Upper lobe of right lung (tissue), 1 donor: ENCODE results near the gene DOC2B. TPM values are rescaled to one million over a fixed set of nuclear protein-coding genes. Genes with fewer than 3 reads are reported as not detected.
"Not testable (repeated sequence)": the region's sequence is repeated elsewhere in the genome, so short reads cannot be mapped to it uniquely, and the experiment has no call there.

Experiments
- ATAC-seq: fragments of 200-7000 bp; cut with Tn5 transposase; one replicate; pipeline ENCODE4 v1.9.1; 2020; ENCODE audit warnings: mild to moderate bottlenecking, moderate library complexity
- DNase-seq: peaks from one replicate; pipeline ENCODE4 v3.0.0-alpha.2; 2020
- H3K27ac ChIP-seq: fragments of 200-600 bp; one replicate; pipeline ENCODE4 v1.8.0; 2022
- H3K27me3 ChIP-seq: fragments of 200-600 bp; one replicate; pipeline ENCODE4 v1.8.0; 2022; ENCODE audit warnings: mild to moderate bottlenecking
- H3K36me3 ChIP-seq: fragments of 200-600 bp; one replicate; pipeline ENCODE4 v1.8.0; 2022
- H3K4me1 ChIP-seq: fragments of 200-600 bp; one replicate; pipeline ENCODE4 v1.8.0; 2022
- H3K4me3 ChIP-seq: fragments of 200-600 bp; one replicate; pipeline ENCODE4 v1.8.0; 2022; ENCODE audit warnings: mild to moderate bottlenecking
- H3K9me3 ChIP-seq: fragments of 200-600 bp; one replicate; pipeline ENCODE4 v1.8.0; 2022
- intact Hi-C: fragments of 100-400 bp; cut with DNase I; formaldehyde crosslinking; loops from one replicate; pipeline ENCODE4 v1.11.0; 2022
- total RNA-seq: library from RNA; stranded (reverse); fragmentation: NEBNext Ultra II Directional; extraction: Animal tissue kit (Norgen Biotek cat#: 25700); gene quantifications from one replicate; pipeline ENCODE4 v1.2.1, GENCODE V29; 2021
- TF ChIP-seq, protein P1 (sequence below): fragments of 200-600 bp; IDR thresholded peaks from one replicate; pipeline ENCODE4 v1.8.0; 2022; ENCODE audit warnings: antibody characterized with exemption
- donor health status: DM: no; HTN: yes; CAD: no; lungs with severe emphysema.

Gene DOC2B
- total RNA-seq, 1 donor from 2014 or later, result 13.7 TPM

GRCh38 chr17:143785-144281, 37.6 kb downstream of the DOC2B start:
- DNase-seq, result peak; percentile 92
- ATAC-seq, result peak; percentile 95
- Histone ChIP-seq H3K27me3 (no peaks in the 10 kb centered on the region), H3K36me3 (no peaks in the 10 kb centered on the region), H3K4me3 (no peak overlapping the region), H3K9me3 (no peaks in the 10 kb centered on the region), H3K4me1 (no peaks in the 10 kb centered on the region), H3K27ac (no peak overlapping the region)
- intact Hi-C loops, result no loop called here
- TF ChIP-seq, protein P1, sequence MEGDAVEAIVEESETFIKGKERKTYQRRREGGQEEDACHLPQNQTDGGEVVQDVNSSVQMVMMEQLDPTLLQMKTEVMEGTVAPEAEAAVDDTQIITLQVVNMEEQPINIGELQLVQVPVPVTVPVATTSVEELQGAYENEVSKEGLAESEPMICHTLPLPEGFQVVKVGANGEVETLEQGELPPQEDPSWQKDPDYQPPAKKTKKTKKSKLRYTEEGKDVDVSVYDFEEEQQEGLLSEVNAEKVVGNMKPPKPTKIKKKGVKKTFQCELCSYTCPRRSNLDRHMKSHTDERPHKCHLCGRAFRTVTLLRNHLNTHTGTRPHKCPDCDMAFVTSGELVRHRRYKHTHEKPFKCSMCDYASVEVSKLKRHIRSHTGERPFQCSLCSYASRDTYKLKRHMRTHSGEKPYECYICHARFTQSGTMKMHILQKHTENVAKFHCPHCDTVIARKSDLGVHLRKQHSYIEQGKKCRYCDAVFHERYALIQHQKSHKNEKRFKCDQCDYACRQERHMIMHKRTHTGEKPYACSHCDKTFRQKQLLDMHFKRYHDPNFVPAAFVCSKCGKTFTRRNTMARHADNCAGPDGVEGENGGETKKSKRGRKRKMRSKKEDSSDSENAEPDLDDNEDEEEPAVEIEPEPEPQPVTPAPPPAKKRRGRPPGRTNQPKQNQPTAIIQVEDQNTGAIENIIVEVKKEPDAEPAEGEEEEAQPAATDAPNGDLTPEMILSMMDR, result peak; percentile 93

DNA sequence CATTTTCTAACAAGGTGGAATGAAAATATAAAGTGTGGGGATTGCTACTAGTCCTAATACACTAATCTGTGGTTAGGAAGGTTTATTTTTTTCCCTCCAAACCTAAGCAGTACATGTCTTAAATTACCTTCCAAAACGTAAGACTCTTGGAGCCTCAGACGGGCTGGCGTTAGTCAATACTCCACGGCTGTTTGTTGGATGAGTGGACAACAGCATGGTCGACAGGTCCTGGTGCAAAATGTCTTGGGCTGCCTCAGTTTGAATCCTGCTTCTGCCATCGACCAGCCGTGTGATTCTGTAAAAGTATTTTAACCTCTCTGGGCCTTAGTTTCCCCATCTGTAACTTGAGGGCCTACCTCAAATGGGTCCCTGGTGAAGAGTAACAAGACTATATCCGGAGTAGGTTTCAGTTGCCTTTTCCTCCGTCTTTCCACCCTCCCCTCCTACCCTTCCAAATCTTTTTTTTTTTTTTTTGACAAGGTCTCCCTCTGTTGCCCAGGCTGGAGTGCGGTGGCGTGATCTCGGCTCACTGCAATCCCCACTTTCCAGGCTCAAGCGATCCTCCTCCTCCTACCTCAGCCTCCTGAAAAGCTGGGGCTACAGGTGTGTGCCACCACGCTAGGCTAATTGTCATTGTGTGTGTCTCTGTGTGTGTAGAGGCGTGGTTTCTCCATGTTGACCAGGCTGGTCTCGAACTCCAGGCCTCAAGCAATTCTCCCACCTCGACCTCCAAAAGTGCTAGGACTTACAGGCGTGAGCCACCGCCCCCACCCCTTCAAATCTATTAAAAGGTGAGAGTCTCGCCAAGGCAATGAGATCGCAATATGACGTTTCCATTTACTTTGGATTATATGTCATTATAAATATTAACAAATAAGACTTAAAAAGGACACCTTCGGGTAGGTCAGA, 38.3 kb downstream of the DOC2B start:
- Histone ChIP-seq H3K27me3 (no peaks in the 10 kb centered on the region), H3K4me3 (no peak overlapping the region), H3K9me3 (no peaks in the 10 kb centered on the region), H3K36me3 (no peaks in the 10 kb centered on the region), H3K27ac (no peak overlapping the region), H3K4me1 (no peaks in the 10 kb centered on the region)
- ATAC-seq, result no peak
- intact Hi-C loops, result no loop called here
- peak; percentile 29 for DNase-seq
- TF ChIP-seq, protein P1, result no peak

- H3K9me3 ChIP-seq, result no peaks in the 10 kb centered on the region
- no peak overlapping the region for H3K4me3 ChIP-seq
- H3K36me3 ChIP-seq, result no peaks in the 10 kb centered on the region
- TF ChIP-seq, protein P1, result no peak
- DNase-seq, result peak; percentile 59
- no peaks in the 10 kb centered on the region for H3K4me1 ChIP-seq
- ATAC-seq, result no peak
- H3K27me3 ChIP-seq, result no peaks in the 10 kb centered on the region
- intact Hi-C loops, result no loop called here
- H3K27ac ChIP-seq, result no peak overlapping the region
These were observed 39.3 kb downstream of the DOC2B start for GRCh38 chr17:142102-142661.

DNA sequence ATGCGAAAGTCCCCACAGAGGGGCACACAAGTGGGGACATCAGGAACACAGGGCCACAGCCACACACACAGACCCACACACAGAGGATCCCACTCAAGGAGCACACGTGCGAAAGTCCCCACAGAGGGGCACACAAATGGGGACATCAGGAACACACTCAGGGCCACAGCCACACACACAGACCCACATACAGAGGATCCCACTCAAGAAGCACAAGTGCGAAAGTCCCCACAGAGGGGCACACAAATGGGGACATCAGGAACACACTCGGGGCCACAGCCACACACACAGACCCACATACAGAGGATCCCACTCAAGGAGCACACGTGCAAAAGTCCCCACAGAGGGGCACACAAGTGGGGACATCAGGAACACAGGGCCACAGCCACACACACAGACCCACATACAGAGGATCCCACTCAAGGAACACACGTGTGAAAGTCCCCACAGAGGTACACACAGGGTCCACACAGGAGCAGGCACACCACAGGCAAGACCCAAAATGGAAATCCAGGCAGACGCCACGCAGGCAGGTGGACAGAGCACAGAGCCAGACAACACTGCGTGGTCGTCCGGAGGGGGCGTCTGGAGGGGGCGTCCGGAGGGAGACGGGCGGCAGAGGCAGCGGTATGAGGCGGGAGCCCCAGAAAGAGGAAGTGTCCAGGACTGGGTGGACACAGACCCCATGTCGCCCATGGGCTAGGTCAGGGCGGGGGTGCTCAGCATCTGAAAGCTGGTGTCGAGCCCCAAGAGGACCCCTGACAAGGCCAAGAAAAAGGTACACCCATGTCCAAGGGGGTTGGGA, 41.8 kb downstream of the DOC2B start:
- H3K4me3 ChIP-seq, H3K4me1 ChIP-seq, H3K27me3 ChIP-seq, DNase-seq, H3K9me3 ChIP-seq, intact Hi-C loops, H3K27ac ChIP-seq, H3K36me3 ChIP-seq: not testable (repeated sequence)
- peak; percentile 3 for ATAC-seq

DNA sequence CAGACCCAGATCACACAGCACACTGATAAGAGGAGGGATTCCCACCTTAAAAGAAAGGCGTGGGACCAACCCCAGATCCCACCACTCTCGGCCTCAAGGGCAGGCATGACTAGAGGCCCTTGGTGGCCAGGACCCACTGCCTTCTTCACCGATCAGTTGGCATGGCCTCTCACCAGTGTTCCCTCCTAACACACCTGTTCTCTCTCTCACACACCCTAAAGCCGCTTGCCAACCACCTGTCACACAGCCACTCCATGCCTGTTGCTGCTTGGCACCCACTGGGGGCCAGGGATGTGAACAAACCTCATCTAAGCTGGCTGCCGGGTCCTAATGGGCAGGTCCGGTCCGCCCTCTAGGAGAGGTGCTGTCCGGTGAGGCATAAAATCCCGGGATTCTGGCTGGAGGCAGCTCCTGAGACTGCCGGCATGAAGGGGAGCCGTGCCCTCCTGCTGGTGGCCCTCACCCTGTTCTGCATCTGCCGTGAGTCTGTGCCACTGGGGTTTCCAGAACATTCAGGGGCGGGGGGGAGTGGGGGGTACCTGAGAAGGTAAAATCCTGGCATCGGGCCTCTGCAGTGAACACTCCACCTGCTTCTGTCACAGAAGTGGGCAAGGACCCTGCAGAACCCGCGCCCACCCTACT, 44.2 kb downstream of the DOC2B start, which contains the start of gene SCGB1C2:
SCGB1C2 (plus strand) TSS at position 404 of the 642 bp plus-strand sequence; CDS start at position 426, 22 bp downstream.
- H3K27ac ChIP-seq, H3K36me3 ChIP-seq, H3K9me3 ChIP-seq, intact Hi-C loops, H3K27me3 ChIP-seq, ATAC-seq, H3K4me1 ChIP-seq, DNase-seq, H3K4me3 ChIP-seq: not testable (repeated sequence)

DNA sequence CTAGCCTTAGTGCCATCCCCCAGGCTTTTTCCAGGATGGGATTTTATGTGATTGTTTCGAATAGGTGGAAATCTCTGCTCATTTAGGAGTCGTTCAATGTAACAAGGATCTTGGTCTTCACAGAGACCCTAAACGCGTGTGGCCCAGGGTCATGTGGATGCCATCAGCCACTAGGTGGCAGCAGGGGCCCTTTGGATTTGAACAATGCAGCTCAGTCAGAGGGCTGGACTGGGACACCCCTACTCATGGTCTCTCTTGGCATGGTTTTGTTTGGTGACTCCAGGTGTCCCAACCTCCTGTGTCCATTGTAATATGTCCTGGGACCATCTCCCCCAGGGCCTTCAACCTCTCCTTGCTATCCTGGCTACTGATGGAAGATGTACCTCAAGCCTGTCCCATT, 44.9 kb downstream of the DOC2B start:
- H3K4me1 ChIP-seq, H3K27ac ChIP-seq, H3K27me3 ChIP-seq, H3K4me3 ChIP-seq, intact Hi-C loops, H3K9me3 ChIP-seq, H3K36me3 ChIP-seq: not testable (repeated sequence)
- TF ChIP-seq, protein P1, result peak; percentile 50
- DNase-seq (peak; percentile 81), ATAC-seq (peak; percentile 86)

- DNase-seq, H3K4me3 ChIP-seq, ATAC-seq, H3K4me1 ChIP-seq, intact Hi-C loops, H3K27ac ChIP-seq, H3K36me3 ChIP-seq, H3K9me3 ChIP-seq, H3K27me3 ChIP-seq: not testable (repeated sequence)
These were observed 45.6 kb downstream of the DOC2B start for GRCh38 chr17:135895-136294.

GRCh38 chr17:135022-135421, 46.4 kb downstream of the DOC2B start:
- ATAC-seq, H3K27ac ChIP-seq, H3K9me3 ChIP-seq, H3K4me1 ChIP-seq, intact Hi-C loops, H3K27me3 ChIP-seq, H3K36me3 ChIP-seq, H3K4me3 ChIP-seq, DNase-seq: not testable (repeated sequence)
